Hippocampal formation (tissue), 2 donors: ENCODE results near the gene GALNT2.

Experiments
- DNase-seq, 2 donors: peaks; one replicate each; lab custom pipeline; 2025; lab: John Stamatoyannopoulos, UW

GALNT2 gene

DNA sequence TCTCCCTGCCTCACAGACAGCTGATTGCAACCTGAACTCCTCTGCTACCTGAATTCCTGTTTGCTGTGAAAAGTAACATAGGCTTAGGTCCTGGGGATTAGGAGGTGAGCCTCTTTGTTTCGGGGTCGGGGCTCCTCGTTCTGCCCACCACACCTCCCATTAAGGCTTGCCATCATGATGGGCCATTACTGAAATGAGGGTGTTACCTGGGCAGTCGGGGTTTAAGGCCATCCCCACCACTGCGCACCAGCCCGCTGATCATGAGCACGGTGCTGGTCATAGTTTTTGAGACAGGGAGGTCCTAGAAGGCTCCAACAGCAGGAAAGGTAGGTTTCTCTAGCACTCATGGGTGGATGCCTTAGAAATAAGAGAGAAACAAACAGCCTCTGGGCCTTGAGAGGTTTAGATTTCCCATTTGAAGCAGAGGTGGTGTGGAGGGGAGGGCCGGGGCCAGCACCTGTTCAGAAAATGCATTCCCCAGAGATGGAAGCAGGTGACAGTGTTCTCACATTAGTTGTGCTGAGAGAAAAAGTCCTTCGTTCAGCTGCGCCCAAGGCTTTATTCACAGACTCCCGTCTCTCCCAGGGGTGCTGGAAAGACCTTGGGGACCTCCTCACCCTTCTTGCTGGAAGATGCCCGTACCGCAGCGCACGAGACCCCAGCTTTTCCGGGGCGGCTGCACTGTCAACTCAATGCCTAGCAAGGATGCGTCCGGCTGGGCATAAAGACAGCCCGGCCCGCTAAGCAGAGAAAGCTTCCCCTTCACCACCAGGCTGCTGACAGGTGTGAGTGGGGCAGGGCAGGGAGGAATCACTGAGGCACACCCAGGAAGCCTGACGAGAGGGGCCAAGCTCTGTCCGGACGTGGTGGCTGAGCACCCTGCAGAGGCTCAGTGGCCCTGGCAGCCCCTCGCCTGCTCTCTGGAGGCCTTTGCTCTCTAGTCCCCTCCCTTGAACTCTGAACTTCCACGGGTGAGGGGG, 233.6 kb downstream of the GALNT2 start:
- no peak for DNase-seq

DNA sequence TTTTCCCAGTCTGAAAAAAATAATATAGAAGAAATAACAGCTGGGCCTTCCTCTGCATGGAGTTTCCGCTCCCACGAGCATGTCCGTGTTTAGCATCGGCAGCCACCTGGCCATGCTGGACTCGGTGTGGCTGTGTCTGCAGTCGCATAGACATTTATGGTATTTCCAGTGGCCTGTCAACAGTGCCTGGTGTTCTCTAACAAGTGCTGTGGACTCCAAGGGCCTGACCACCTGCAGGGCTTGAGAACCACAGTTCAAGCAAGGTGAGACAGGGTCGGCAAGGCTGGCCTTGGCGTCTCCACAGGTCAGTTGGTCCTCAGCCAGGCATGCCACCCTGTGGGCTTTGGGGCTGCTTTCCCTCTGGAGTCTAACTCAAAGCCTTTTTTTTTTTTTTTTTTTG, 234.3 kb downstream of the GALNT2 start:
- no peak for DNase-seq

DNA sequence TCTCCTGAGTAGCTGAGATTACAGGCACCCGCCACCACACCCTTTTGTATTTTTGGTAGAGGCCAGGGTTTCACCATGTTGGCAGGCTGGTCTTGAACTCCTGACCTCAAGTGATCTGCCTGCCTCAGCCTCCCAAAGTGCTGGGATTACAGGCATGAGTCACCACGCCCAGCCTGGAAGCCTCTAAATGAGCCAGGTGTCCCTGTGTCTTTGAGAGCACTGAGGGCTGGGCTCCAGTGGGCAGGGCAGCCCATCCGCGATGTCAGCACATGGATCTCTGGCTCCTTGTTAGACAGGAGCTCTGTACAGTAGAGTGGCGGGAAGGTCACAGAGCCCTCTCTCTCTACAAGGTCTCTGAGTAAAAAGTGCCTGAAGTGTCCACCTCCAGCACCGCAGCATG, 234.8 kb downstream of the GALNT2 start:
- DNase-seq, result no peak

DNA sequence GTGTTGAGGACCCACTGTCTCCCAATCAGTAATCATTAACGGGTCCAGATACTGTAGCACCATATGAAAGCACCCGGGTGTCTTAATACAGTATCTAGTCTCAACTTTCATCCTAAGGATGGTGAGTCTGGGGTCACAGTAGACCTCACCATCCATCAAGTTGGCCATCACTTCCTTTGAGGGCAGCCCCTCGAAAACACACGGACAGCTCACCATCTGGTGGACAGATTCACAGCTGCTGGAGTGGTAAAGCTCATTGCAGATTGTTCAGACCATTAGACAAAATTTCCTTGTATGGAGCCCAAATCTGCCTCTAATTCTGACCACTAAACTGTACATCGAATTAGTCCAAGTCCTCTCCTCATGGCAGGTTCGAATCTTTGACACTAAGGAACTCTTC, 236.0 kb downstream of the GALNT2 start:
- DNase-seq, result no peak

DNA sequence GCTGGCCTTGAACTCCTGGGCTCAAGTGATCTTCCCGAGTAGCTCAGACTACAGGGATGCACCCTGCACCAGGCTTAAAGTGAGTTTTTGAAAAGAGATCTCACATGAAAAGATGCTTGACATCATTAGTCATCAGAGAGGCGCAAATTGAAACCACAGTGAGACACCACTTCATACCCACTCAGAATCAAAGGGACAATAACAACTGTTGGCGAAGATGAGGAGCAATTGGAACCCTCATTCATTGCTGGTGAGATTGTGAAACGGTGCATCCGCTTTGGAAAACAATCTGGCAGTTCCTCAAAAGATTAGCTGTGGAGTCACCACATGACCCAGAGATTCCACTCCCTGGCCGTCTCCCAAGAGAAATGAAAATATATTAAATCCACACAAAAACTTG, 236.8 kb downstream of the GALNT2 start:
- DNase-seq, result no peak

DNA sequence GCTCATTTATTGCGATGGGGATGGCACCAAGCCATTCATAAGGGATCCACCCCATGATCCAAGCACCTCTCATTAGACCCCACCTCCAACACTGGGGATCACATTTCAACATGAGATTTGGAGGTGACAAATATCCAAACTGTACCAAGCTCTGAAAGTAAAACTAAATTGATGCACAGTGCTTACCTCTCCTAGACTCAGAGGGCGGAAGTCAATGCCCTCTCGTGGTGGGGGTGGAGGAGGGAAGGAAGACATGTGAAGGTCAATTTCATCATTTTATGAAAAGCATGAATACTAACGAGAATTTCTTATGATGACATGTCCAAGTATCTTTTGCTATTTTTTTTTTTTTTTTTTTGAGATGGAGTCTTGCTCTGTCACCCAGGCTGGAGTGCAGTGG, 239.1 kb downstream of the GALNT2 start:
- DNase-seq, result no peak

DNA sequence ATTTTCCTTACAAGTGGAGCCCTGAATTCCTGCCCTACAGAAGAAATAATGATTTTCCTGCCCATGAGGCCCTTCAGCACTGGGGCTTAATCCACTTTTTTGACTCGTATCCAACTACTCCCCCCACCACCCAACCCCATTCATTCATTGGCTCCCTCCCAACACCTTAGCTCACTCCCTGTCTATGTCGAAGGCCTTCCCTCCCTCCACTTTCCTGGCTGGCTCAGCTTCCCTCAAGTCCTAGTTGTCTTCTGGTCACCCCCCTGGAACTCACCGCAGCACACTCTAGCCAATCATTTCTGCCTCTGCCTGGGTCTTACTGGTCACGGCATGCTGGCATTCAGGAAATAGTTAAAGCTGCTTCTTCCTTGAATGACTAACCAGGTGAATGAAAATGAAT, 240.2 kb downstream of the GALNT2 start:
- DNase-seq, result no peak

DNA sequence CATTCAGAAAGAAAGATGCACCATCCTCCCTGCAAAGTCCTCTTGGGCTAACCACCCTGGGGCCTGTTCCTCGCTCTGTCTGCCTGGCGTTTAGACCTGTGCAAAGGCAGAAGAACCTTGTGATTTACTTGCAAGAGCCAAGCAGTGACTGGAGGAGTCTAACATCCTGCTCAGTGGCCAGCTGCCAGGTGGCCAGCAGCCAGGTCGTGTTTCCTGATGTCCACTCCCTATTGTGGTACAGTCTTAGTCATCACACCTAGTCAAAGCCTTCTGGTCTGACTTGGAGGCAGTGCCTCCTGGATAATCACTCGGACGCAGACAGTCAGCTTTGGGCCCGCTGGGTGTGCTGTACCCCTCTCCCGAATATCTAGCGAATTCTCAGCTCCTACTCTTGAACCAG, 241.0 kb downstream of the GALNT2 start:
- DNase-seq, result no peak

DNA sequence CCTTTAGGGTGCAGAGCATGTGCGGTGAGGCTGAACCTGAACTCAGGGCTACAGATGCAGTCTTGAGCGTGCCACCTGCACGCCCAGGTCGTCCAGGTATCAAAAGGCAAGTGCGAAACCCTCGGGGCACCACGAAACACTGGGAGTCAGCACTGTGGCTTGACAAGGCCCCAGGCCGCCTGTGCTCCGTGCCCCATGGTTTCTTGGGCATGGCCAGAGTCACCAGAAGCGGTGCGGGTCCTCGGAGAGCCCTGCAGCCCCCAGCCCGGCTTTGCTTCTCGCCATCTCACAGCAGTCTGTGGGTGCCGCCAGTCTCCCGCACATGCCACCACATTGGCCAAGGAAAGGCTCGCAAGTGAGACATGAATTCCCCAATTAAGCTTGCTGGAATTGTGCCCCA, 241.8 kb downstream of the GALNT2 start:
- DNase-seq, result no peak

DNA sequence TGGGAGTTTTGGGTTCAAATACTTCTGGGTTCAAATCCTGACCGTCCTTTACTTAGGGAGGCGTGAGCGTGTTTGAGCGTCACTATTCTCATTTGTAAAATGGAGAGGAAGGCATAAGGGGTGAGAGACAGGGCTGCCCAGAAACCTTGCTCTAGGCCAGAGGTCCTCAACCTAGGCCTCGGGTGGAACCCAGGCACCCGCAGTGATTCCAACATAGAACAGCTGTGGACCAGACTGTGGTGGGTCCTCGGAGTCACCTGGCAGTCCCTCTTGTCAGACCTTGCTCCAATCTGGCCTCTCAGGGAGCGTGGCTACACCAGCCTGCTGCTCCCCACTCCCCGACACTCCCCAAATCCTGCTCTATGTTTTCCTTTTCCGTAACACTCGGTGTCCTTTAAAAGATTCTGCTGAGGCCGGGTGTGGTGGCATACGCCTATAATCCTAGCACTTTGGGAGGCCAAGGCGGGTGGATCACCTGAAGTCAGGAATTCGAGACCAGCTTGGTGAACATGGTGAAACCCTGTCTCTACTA, 242.7 kb downstream of the GALNT2 start:
- DNase-seq, result no peak

DNA sequence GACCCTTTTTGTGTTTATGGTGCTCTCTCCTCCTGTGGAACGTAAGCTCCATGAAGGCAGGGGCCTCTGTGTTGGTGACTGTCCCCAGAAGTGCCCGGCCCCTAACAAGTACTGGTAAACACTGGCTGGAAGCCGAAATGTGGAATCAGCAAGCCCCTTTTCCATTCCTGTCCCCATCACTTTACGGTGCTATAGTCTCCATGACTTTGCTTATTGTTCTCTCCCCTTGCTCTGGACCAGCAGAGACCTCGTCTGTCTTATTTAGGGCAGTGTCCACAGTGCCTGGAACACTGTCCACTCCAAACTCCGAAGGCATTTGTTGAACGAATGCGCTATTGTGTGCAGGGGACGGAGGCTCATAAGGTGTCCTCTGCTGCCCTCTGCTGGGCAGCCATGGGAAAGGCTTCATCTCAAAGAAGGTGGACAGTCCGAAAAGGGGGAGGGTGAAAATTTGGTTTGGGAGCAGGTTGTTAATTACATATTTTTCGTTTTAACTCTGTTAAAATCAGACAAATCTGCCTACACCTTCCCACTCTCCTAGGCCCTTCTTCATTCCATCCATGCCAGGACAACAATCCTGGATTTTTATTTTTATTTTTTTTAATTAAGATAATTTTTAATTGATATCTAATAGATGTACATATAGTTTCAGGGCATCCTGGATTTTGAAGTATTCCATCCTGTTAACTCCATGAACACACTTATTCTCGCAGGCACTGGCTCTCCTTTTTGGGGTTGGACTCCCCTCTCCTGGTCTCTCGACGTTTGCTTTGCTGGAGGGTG, 243.5 kb downstream of the GALNT2 start:
- DNase-seq, result peak; percentile 58 to 75

DNA sequence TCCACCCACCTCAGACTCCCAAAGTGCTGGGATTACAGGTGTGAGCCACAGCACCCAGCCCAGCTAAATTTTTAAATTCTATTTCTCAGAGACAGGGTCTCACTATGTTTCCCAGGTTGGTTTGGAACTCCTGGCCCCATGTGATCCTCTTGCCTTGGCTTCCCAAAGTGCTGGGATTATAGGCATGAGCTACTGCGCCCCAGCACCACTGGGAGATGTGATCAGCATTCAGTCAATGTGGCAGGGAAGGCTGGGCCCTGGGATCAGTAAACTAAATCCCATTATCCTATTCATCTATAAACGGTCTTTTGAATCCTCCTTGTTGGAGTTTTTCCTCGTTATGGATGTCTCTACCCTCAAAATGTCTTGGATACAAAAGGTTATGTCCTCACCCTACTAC, 245.6 kb downstream of the GALNT2 start:
- DNase-seq, result no peak

DNA sequence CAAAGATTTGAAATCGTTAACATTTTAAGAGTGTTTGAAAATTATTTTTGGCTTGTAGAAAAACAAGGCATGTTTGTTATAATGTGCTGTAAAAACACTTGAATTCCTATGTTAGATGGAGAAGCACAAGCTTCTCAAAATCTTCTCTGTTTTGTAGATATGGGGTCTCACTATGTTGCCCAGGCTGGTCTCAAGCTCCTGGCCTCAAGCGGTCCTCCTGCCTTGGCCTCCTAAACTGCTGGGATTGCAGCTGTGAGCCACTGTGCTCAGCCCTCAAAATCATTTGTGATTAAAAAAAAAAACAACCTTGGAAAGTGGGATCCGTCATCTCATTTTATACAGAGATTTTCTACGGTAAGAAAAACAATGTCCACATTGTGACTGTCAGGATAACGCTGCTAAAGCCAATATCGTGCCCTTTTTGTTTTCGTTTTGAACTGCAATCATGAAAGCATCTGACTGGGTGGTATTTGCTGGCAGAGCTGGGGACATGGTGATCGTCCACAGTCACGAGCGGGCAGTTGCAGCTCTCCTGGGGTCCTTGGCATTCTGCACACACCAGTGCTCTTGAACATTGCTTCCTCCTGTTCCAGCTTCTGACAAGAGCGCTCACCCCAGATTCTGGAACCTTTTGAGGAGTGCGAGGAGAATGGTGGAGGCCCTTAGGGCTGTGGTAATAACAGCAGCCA, 246.6 kb downstream of the GALNT2 start:
- DNase-seq, result no peak

DNA sequence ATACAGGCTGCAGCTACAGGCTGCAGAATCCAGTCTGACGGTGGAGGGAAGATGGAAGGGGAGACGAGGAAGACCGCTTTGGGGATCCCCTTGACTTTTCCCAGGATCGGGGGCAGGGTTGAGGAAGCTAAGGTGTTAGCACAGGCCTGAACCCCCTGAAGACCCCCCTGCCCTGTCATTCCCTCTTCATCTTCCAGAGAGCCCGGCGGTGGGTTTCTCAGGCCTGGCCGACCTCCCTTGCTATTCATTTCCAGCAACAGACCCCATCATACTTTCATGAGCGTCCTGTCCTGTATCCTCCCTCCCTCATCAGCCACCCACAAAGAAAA, 247.1 kb downstream of the GALNT2 start:
- DNase-seq, result no peak

DNA sequence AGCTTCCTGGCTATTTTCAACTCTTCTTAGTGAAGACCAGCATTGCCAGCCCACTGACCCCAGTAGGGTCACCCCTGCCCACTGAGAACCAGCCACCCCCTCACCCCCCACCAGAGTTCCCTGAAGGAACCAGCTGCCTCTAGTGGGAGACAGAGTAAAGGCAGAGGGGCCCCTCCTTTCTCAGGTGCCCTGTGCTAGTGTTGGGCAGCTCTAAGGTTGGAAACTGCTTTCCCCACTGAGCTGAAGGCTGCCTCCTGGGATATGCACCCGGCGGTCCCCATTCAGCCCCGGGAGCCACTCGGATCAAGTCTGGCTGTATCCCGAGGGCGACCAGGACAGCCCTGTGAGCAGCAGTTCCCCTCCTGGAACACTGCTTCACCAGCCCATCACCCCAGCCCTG, 248.1 kb downstream of the GALNT2 start:
- no peak for DNase-seq

DNA sequence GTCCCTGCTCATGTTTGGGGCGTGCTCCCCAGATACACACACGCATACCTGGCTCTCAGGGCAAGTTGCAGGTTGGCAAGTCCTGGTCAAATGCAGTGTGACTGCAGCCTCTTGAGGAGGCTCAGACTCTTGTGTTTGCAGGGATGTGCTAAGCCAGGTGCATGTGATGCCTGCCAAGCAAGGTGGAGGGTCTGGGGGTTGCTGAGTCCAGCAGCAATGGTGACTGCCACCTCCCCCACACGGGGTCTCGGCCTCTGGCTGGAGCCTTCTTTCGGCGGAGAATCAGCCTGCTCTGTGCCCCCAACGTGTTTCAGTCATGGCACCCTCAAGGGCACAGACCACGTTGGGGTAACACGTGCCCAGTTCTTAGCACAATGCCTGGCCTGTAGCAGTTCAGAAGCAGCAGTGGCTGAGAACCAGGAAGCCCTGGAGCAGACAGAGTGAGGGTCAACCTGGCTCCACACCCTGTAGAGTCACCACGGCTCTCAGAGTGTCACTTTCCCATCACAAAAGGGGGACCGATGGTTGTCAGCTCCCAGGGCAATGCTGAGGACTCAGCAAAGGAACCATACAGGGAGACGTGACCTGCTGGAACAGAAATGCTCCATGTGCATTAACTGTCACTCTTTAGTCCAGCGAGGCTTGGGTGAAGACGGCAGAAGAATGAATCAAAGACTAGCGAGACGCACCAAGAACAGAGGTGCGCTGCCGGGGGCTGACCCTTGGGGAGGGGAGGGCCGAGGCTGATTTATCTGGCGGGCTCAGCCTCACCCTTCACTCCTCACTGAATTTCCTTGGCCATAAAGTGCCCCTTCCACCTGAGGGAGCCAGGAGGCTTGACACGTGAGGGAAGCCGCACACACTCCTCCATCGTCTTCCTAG, 250.1 kb downstream of the GALNT2 start:
- no peak for DNase-seq

DNA sequence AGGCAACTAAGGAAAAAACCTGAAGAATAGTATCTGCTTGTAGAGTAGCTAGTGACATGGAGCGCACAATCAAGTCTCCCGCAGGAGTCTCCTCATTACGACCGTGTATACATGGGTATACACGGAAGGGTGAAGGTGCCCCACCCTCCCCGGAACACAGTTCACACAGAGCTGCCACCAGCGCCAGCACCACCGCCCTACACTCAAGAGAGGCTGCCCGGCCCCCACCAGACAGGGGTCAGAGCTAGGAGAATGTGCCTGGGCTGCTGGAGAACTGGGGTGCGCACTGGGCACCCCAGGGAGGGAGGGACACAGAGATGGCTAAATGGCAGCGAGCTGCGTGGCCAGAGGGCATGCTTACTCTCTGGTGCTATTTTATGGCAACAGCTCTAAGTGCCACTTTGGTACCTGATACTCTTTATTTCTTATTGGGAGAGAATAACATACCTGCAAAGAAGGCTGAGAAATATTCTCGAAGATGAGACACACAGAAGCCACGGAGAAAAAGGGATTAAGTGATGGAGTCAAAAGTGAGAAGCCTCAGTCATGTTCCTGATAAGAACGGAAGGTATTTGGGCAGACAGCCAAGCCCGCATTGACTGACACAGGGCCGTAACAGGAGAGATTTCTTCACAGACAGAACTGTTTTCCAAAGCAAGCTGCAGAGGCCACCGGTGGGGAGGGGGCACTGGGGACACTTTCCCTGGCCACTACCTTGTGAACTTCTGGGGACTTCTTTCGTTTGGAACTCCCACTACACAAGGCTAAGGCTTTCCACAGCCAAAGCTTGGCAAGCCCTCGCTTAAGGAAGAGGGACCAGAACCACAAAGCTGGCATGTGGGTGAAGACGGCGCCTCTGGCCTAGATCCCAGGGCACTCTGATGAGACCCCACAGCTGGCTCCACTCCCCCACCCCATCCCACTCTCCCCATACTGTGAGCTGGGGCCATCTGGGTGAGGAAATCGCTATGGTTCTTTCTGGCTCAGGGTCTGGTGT, 251.1 kb downstream of the GALNT2 start:
- no peak for DNase-seq

DNA sequence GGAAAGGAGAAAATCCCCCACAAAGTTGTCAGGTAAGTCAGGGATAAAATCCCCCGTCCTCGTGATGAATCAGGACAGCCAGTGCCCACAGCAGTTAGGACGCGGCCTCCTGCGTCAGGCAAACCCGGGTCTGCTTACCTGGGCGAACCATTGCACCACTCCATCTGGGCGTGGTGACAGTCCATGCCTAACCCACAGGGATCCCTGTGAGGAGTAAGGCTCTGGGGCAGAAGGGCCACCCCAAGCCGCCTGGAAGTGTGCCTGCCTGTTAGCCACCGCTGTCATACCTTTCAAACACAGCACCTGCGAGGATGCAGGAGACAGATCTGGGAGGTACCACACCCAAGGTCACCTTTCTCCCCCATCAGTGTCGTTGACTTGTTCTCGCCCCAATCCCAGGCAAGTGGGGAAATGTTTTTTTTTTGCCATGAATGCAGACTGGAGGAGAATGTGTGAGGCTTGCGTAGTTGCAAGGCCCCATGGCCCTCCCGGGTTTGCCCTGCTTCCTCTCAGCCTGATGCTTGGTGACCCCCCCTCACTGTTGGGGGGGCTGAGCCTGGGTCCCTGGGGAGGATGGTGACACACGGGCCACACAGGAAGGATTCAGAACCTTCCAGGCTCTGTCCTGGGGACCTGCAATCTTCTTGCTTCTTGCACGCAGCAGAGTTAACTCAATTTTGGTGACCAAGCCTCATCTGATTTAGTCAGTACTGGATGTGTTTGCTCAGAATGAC, 252.1 kb downstream of the GALNT2 start:
- no peak for DNase-seq

DNA sequence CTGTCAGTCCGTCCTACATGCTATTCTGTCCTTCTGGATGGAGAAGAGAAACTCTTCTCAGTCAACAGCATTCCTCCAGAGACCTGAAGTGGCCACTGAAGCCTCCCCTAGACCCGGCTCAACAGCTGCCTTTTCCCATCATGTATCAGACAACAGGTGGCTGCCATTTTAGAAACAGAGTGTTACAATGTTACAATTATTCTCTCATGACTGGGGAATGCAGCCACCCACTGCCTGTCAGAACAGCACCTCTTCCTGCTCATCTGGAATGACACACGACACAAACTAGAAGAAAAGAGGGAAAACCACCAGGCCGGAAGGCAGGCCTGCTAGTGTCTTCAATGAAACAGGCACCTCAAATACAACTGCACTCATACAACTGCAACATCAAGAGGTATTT, 253.8 kb downstream of the GALNT2 start:
- no peak for DNase-seq
